SKM-1 treated with dmso at 0.1 percent for 144 hours (cell line): ENCODE results near the gene GRIFIN.

Experiments
- DNase-seq: peaks from one replicate; lab custom pipeline; 2025; ENCODE audit not compliant: unreplicated experiment; lab: John Stamatoyannopoulos, UW

Gene GRIFIN

GRCh38 chr7:2435146-2435545 is 41.1 kb downstream of the GRIFIN start:
- no peak for DNase-seq

- no peak for DNase-seq
These were observed 42.3 kb downstream of the GRIFIN start for GRCh38 chr7:2433713-2434550.

- DNase-seq, result no peak
These were observed 43.1 kb downstream of the GRIFIN start for GRCh38 chr7:2432910-2433712.

- peak; percentile 10 for DNase-seq
These were observed 44.8 kb downstream of the GRIFIN start for GRCh38 chr7:2431260-2431867.

GRCh38 chr7:2425749-2426148 is 50.4 kb downstream of the GRIFIN start:
- DNase-seq, result no peak
